GM23248 (cell line): ENCODE data around the gene WDPCP. TPM values are rescaled to one million over a fixed set of nuclear protein-coding genes. Genes with fewer than 3 reads are reported as not detected.

Experiments
- DNase-seq: peaks from one replicate; pipeline ENCODE4 v3.0.0-alpha.2; 2015
- H2AFZ ChIP-seq: fragments of 200-600 bp; sonication (generic); 2 replicates; pipeline ENCODE4 v1.6.1; 2016; ENCODE audit warnings: antibody characterized with exemption
- H3F3A ChIP-seq: fragments of 200-600 bp; sonication (generic); 2 replicates; pipeline ENCODE4 v1.6.1; 2016; ENCODE audit warnings: mild to moderate bottlenecking, antibody characterized with exemption, mixed run types; ENCODE audit not compliant: insufficient read depth
- H3K27ac ChIP-seq: fragments of 200-600 bp; sonication (generic); 2 replicates; pipeline ENCODE4 v1.5.1; 2016; ENCODE audit warnings: mild to moderate bottlenecking
- H3K27me3 ChIP-seq: fragments of 200-600 bp; sonication (generic); replicated peaks from 2 replicates; pipeline ENCODE4 v1.6.1; 2016; ENCODE audit warnings: mild to moderate bottlenecking; ENCODE audit not compliant: insufficient read depth
- H3K36me3 ChIP-seq: fragments of 200-600 bp; sonication (generic); 2 replicates; pipeline ENCODE4 v1.6.1; 2016; ENCODE audit warnings: low read depth, mild to moderate bottlenecking
- H3K4me1 ChIP-seq: fragments of 200-600 bp; sonication (generic); 2 replicates; pipeline ENCODE4 v1.6.1; 2016; ENCODE audit warnings: mild to moderate bottlenecking; ENCODE audit not compliant: insufficient read depth
- H3K4me2 ChIP-seq: fragments of 200-600 bp; sonication (generic); one replicate; pipeline ENCODE4 v1.6.1; 2016; ENCODE audit warnings: mild to moderate bottlenecking; ENCODE audit not compliant: unreplicated experiment
- H3K4me3 ChIP-seq: fragments of 200-600 bp; sonication (generic); 2 replicates; pipeline ENCODE4 v1.5.1; 2016; ENCODE audit warnings: mild to moderate bottlenecking
- H3K79me2 ChIP-seq: fragments of 200-600 bp; sonication (generic); 2 replicates; pipeline ENCODE4 v1.6.1; 2016; ENCODE audit warnings: mild to moderate bottlenecking; ENCODE audit not compliant: insufficient read depth
- H3K9ac ChIP-seq: fragments of 200-600 bp; sonication (generic); 2 replicates; pipeline ENCODE4 v1.6.1; 2016; ENCODE audit warnings: mild to moderate bottlenecking
- H3K9me2 ChIP-seq: fragments of 200-600 bp; sonication (generic); 2 replicates; pipeline ENCODE4 v1.6.1; 2016; ENCODE audit warnings: mixed run types, mild to moderate bottlenecking, moderate library complexity; ENCODE audit not compliant: insufficient read depth
- H3K9me3 ChIP-seq: fragments of 200-600 bp; sonication (generic); one replicate; pipeline ENCODE4 v1.6.1; 2017; ENCODE audit warnings: low read depth
- H4K20me1 ChIP-seq: fragments of 200-600 bp; sonication (generic); 2 replicates; pipeline ENCODE4 v1.6.0; 2016; ENCODE audit not compliant: insufficient read depth
- EZH2 ChIP-seq: fragments of 200-600 bp; sonication (generic); IDR thresholded peaks from 2 replicates; pipeline ENCODE4 v1.6.1; 2018; ENCODE audit warnings: antibody characterized with exemption, mild to moderate bottlenecking; ENCODE audit not compliant: insufficient read depth, poor library complexity, severe bottlenecking
- EZH2phosphoT487 ChIP-seq: fragments of 200-600 bp; sonication (generic); IDR thresholded peaks from 2 replicates; pipeline ENCODE4 v1.6.1; 2018; ENCODE audit warnings: antibody characterized with exemption, moderate library complexity, mild to moderate bottlenecking, low read depth; ENCODE audit not compliant: insufficient read depth
- WGBS, 2 experiments: methylation state at CpG; one replicate each; pipeline ENCODE4 v1.1.6; 2015 to 2017; ENCODE audit warnings: low lambda C conversion rate in 2 of 2, low coverage in 1 of 2; ENCODE audit errors: missing lambda C conversion rate in 2 of 2; 5-methylcytosine and 5-hydroxymethylcytosine counted together
- in situ Hi-C: fragments of 300-500 bp; cut with MboI; formaldehyde crosslinking; loops from 2 replicates; pipeline ENCODE4 v1.15.0; 2020
- polyA plus RNA-seq: library from polyadenylated mRNA; unstranded; fragments of >200 nt; fragmentation: Nextera tagmentation; extraction: Ambion mirVana; gene quantifications from 2 replicates; pipeline ENCODE4 v1.2.1, GENCODE V29; 2016
- total RNA-seq: library from RNA; depleted of rRNA; stranded (reverse); fragments of >200 nt; shearing (Covaris generic); gene quantifications from 2 replicates; pipeline ENCODE4 v1.2.3, GENCODE V29; 2014

WDPCP gene
- total and polyA plus RNA-seq, 2 experiments from 2014 or later: 6.0 to 8.1 TPM

DNA sequence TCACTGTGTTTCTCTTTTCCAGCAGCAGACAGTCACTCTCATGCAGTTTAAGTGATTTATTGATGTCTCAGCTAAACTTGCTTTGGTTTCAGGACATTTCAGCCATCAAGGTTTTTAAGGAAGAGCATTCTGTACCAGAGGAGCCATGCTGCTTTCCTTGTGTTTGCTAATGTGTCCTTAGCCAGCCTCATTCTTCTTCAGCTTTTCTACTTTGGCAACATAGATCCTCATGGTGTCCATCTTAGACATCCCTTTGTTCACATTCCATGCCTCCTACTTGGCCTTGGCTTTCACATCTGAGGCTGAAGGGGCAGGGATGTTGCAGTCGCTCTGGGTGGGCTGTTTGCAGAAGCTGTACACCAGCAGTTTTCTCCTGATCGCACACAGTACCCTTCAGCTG, 469.5 kb downstream of the WDPCP start:
- no peaks in the 10 kb centered on the region for H3F3A ChIP-seq
- H3K27ac ChIP-seq: no peak overlapping the region
- TF ChIP-seq EZH2phosphoT487 (no peak), EZH2 (no peak)
- no peak overlapping the region for H2AFZ ChIP-seq
- H3K79me2 ChIP-seq: no peaks in the 10 kb centered on the region
- DNase-seq: no peak
- no peaks in the 10 kb centered on the region for H3K9me3 ChIP-seq
- in situ Hi-C loops: no loop called here
- no peak overlapping the region for H3K4me2 ChIP-seq
- H3K9me2 ChIP-seq: no peaks in the 10 kb centered on the region; the same call in 1 of the 2 replicates
- H3K4me1 ChIP-seq: no peaks in the 10 kb centered on the region
- 79 to 95% methylated on average over 2 of the region's 2 CpGs for WGBS, 2 experiments
- H3K36me3 ChIP-seq: no peaks in the 10 kb centered on the region
- no peak overlapping the region for H3K4me3 ChIP-seq
- no peaks in the 10 kb centered on the region for H3K27me3 ChIP-seq
- no peaks in the 10 kb centered on the region for H4K20me1 ChIP-seq
- no peak overlapping the region for H3K9ac ChIP-seq

GRCh38 chr2:63104482-63104881, 483.8 kb downstream of the WDPCP start:
- in situ Hi-C loops: no loop called here
- no peaks in the 10 kb centered on the region for H3K9me2 ChIP-seq
- no peak for TF ChIP-seq EZH2phosphoT487
- no peak for TF ChIP-seq EZH2
- H3K79me2 ChIP-seq: no peaks in the 10 kb centered on the region
- no peak overlapping the region for H3K4me2 ChIP-seq
- H3F3A ChIP-seq: no peaks in the 10 kb centered on the region
- H3K9ac ChIP-seq: no peak overlapping the region
- no peak for DNase-seq
- no peak overlapping the region for H2AFZ ChIP-seq
- H3K4me1 ChIP-seq: no peaks in the 10 kb centered on the region
- H3K36me3 ChIP-seq: no peaks in the 10 kb centered on the region
- no peaks in the 10 kb centered on the region for H3K27me3 ChIP-seq
- H3K9me3 ChIP-seq: no peaks in the 10 kb centered on the region
- 70 to 73% methylated on average over 1 of the region's 1 CpG for WGBS, 2 experiments
- H4K20me1 ChIP-seq: no peaks in the 10 kb centered on the region
- H3K27ac ChIP-seq: no peak overlapping the region
- H3K4me3 ChIP-seq: no peak overlapping the region

DNA sequence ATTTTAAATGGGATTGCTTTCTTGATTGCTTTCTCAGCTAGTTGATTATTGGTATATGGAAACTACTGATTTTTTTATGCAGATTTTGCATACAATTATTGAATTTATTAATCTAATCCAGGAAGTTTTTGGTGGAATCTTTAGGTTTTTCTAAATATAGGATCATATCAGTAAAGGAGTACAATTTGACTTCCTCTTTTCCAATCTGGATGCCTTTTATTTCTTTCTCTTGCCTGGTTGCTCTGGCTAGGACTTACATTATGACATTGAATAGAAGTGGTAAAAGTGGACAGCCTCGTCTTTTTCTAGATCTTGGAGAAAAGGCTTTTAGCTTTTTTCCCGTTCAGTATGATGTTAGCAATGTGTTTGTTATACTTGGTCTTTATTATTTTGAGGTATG, 486.3 kb downstream of the WDPCP start:
- no peaks in the 10 kb centered on the region for H3K4me1 ChIP-seq
- H3K4me3 ChIP-seq: no peak overlapping the region
- H4K20me1 ChIP-seq: no peaks in the 10 kb centered on the region
- in situ Hi-C loops: no loop called here
- H3K9me3 ChIP-seq: no peaks in the 10 kb centered on the region
- no peak overlapping the region for H3K27ac ChIP-seq
- no peak for TF ChIP-seq EZH2phosphoT487
- no peak for TF ChIP-seq EZH2
- H3K9ac ChIP-seq: no peak overlapping the region
- H2AFZ ChIP-seq: no peak overlapping the region
- no peaks in the 10 kb centered on the region for H3K79me2 ChIP-seq
- no peaks in the 10 kb centered on the region for H3K9me2 ChIP-seq
- H3F3A ChIP-seq: no peaks in the 10 kb centered on the region
- H3K27me3 ChIP-seq: no peaks in the 10 kb centered on the region
- no peak for DNase-seq
- WGBS, 2 experiments: 16 to 35% methylated on average over 2 of the region's 2 CpGs
- no peak overlapping the region for H3K4me2 ChIP-seq
- no peaks in the 10 kb centered on the region for H3K36me3 ChIP-seq

DNA sequence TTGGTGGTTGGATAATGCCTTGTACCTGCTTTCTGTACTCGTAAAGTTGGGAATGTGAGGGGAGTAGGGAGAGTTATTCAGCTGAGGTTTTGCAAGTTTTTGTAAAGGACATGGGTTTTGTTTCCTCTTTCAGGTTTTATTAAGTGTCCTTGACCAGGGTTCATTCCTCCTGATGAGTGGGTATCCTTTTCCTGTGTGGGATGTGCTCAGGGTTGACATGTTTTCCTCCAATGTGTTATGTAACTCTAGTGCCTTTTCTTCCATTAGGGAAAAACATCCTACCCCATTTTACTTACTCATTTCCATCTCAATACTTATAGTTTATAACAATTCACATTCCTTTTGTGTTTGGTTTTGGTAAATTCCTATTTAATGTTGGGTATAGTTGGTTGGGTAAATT, 489.2 kb downstream of the WDPCP start:
- Histone ChIP-seq H3K9me3 (no peaks in the 10 kb centered on the region), H3K27me3 (0 out of 2 replicates have a peak, but pooled peaks cover 2% of the 10 kb centered on the region), H4K20me1 (no peaks in the 10 kb centered on the region), H3K79me2 (no peaks in the 10 kb centered on the region), H3K36me3 (no peaks in the 10 kb centered on the region), H3F3A (no peaks in the 10 kb centered on the region), H2AFZ (no peak overlapping the region), H3K4me1 (no peaks in the 10 kb centered on the region), H3K27ac (no peak overlapping the region), H3K9ac (no peak overlapping the region), H3K4me2 (no peak overlapping the region), H3K4me3 (no peak overlapping the region), H3K9me2 (no peaks in the 10 kb centered on the region)
- in situ Hi-C loops: no loop called here
- DNase-seq: no peak
- WGBS, 2 experiments: 46 to 56% methylated on average over 1 of the region's 1 CpG
- no peak for TF ChIP-seq EZH2phosphoT487
- no peak for TF ChIP-seq EZH2

- no peaks in the 10 kb centered on the region for H3K4me1 ChIP-seq
- H3K79me2 ChIP-seq: no peaks in the 10 kb centered on the region
- H3K27me3 ChIP-seq: 0 out of 2 replicates have a peak, but pooled peaks cover 6% of the 10 kb centered on the region
- in situ Hi-C loops: no loop called here
- no peaks in the 10 kb centered on the region for H3K9me2 ChIP-seq
- H3K9me3 ChIP-seq: no peaks in the 10 kb centered on the region
- no peak overlapping the region for H3K4me3 ChIP-seq
- WGBS, 2 experiments: 3 to 6% methylated on average over 1 of the region's 1 CpG
- no peak for DNase-seq
- no peaks in the 10 kb centered on the region for H3K36me3 ChIP-seq
- H3K4me2 ChIP-seq: no peak overlapping the region
- H3K9ac ChIP-seq: no peak overlapping the region
- TF ChIP-seq EZH2 (no peak), EZH2phosphoT487 (no peak)
- H4K20me1 ChIP-seq: no peaks in the 10 kb centered on the region
- H2AFZ ChIP-seq: no peak overlapping the region
- H3K27ac ChIP-seq: no peak overlapping the region
- no peaks in the 10 kb centered on the region for H3F3A ChIP-seq
Measured at GRCh38 chr2:63096491-63096890, 491.8 kb downstream of the WDPCP start.
